Superior temporal gyrus (tissue), 1 donor: Measurements from ENCODE around the gene ARPC3.
"Not testable (repeated sequence)": the region's sequence is repeated elsewhere in the genome, so short reads cannot be mapped to it uniquely, and the experiment has no call there.

Experiments used
- DNase-seq: peaks from one replicate; pipeline ENCODE4 v3.0.0-alpha.2; 2016; ENCODE audit errors: extremely low spot score

Gene ARPC3

DNA sequence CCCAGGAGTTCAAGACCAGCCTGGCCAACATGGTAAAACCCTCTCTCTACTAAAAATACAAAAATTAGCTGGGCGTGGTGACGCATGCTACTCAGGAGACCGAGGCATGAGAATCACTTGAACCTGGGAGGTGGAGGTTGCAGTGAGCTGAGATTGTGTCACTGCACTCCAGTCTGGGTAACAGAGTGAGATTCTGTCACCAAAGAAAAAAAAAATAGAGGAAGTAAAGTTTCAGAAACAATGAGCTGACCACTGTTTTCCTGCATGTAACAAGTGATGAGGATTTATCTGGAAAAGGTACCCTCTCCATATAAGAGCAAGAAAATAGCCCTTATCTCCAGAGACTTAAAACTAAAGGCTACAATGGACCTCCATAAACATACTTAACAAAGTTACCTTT is 33.0 kb downstream of the ARPC3 start:
- DNase-seq: not testable (repeated sequence)

GRCh38 chr12:110410086-110410485 is 40.1 kb downstream of the ARPC3 start:
- DNase-seq: not testable (repeated sequence)

DNA sequence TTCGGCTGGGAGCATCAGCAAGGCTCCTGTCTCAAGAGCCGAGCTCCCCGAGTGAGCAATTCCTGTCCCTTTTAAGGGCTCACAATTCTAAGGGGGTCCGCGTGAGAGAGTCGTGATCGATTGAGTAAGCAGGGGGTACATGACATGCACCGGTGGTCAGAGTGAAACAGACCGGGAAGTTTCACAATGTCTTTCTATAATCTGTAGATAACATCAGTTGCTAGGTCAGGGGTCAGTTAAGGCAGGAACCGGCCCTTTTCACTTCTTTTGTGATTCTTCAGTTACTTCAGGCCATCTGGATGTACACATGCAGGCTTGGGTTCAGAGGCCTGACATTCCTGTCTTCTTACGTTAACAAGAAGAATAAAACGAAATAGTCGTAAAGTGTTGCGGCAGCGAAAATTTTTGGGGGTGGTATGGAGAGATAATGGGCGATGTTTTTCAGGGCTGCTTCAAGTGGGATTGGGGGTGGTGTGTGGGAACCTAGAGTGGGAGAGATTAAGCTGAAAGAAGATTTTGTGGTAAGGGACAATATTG is 44.9 kb downstream of the ARPC3 start:
- not testable (repeated sequence) for DNase-seq

DNA sequence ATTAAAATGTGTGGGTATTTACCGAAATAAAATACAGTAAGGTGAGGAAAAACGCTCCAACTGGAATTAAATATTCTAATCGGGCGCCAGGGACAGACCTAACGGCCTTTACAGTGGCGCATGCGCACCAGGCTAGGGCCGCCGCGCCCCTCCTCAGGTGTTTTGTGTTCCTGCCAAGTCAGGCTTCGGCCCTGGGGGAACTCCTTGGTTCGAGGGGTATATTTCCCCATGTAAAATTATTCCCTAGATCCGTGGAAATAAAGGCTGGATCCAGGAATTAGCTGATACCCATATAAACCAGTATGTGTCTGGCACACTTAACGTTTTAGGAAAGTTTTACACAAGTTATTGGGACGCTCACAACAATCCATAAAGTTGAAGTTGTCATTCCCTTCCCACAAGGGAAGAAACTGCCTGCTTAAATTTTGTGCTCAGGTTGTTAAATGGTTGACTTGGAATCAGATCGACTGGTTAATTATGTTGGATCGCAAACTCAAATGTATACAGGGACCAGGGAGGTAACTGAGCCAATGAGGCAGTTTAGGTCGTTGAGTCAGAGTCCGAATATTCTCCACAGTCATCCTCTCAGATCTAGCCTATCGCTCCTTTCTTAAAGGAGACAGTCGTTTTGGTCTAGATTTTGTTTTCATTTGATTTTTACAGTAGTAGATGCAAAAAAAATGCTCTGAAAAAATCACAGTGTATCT is 46.0 kb downstream of the ARPC3 start:
- peak; percentile 86 for DNase-seq

- DNase-seq: peak; percentile 93
Measured at GRCh38 chr12:110403146-110403975, 46.8 kb downstream of the ARPC3 start, which contains the start of gene ANAPC7. Gene ANAPC7, minus strand, starts transcription at chr12:110403708. Its CDS starts 81 bp downstream, at chr12:110403627.
